Upper lobe of right lung (tissue), 1 donor: ENCODE results near the gene SLC12A9. TPM values are rescaled to one million over a fixed set of nuclear protein-coding genes. Genes with fewer than 3 reads are reported as not detected.

Source experiments
- ATAC-seq: fragments of 200-7000 bp; cut with Tn5 transposase; one replicate; pipeline ENCODE4 v1.9.1; 2020; ENCODE audit warnings: mild to moderate bottlenecking, moderate library complexity
- DNase-seq: peaks from one replicate; pipeline ENCODE4 v3.0.0-alpha.2; 2020
- H3K27ac ChIP-seq: fragments of 200-600 bp; one replicate; pipeline ENCODE4 v1.8.0; 2022
- H3K27me3 ChIP-seq: fragments of 200-600 bp; one replicate; pipeline ENCODE4 v1.8.0; 2022; ENCODE audit warnings: mild to moderate bottlenecking
- H3K36me3 ChIP-seq: fragments of 200-600 bp; one replicate; pipeline ENCODE4 v1.8.0; 2022
- H3K4me1 ChIP-seq: fragments of 200-600 bp; one replicate; pipeline ENCODE4 v1.8.0; 2022
- H3K4me3 ChIP-seq: fragments of 200-600 bp; one replicate; pipeline ENCODE4 v1.8.0; 2022; ENCODE audit warnings: mild to moderate bottlenecking
- H3K9me3 ChIP-seq: fragments of 200-600 bp; one replicate; pipeline ENCODE4 v1.8.0; 2022
- intact Hi-C: fragments of 100-400 bp; cut with DNase I; formaldehyde crosslinking; loops from one replicate; pipeline ENCODE4 v1.11.0; 2022
- total RNA-seq: library from RNA; stranded (reverse); fragmentation: NEBNext Ultra II Directional; extraction: Animal tissue kit (Norgen Biotek cat#: 25700); gene quantifications from one replicate; pipeline ENCODE4 v1.2.1, GENCODE V29; 2021
- TF ChIP-seq, protein P1 (sequence below): fragments of 200-600 bp; IDR thresholded peaks from one replicate; pipeline ENCODE4 v1.8.0; 2022; ENCODE audit warnings: antibody characterized with exemption
- donor health status: DM: no; HTN: yes; CAD: no; lungs with severe emphysema.

SLC12A9 gene
- total RNA-seq, 1 donor from 2014 or later: 39.2 TPM

DNA sequence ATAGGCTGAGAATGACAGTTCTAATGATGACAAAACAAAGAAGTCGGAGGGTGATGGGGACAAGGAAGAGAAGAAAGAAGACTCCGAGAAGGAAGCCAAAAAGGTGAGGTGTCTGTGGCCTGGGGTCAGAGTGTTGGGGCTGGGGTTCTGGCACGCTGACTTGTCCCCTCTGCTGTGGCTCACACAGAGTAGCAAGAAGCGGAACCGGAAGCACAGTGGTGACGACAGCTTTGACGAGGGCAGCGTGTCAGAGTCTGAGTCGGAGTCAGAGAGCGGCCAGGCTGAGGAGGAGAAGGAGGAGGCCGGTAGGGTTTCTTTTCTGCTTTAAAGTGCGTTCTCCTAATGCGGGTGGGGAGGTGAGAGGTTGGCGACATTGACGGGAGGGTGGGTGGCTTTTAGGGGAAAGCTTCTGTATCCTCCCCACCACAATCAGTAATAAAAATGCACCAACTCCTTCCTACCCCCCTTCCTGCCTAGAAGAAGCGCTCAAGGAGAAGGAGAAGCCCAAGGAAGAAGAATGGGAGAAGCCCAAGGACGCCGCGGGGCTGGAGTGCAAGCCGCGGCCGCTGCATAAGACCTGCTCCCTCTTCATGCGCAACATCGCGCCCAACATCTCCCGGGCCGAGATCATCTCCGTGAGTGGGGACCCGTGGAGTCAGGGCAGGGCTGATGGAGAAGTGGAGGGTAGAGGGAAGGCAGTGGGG is 32.4 kb downstream of the SLC12A9 start:
- Histone ChIP-seq H3K27me3 (no peaks in the 10 kb centered on the region), H3K27ac (no peak overlapping the region), H3K9me3 (no peaks in the 10 kb centered on the region), H3K36me3 (peaks cover 81% of the 10 kb centered on the region), H3K4me3 (no peak overlapping the region), H3K4me1 (peaks cover 18% of the 10 kb centered on the region)
- intact Hi-C loops: no loop called here
- TF ChIP-seq, protein P1, sequence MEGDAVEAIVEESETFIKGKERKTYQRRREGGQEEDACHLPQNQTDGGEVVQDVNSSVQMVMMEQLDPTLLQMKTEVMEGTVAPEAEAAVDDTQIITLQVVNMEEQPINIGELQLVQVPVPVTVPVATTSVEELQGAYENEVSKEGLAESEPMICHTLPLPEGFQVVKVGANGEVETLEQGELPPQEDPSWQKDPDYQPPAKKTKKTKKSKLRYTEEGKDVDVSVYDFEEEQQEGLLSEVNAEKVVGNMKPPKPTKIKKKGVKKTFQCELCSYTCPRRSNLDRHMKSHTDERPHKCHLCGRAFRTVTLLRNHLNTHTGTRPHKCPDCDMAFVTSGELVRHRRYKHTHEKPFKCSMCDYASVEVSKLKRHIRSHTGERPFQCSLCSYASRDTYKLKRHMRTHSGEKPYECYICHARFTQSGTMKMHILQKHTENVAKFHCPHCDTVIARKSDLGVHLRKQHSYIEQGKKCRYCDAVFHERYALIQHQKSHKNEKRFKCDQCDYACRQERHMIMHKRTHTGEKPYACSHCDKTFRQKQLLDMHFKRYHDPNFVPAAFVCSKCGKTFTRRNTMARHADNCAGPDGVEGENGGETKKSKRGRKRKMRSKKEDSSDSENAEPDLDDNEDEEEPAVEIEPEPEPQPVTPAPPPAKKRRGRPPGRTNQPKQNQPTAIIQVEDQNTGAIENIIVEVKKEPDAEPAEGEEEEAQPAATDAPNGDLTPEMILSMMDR: no peak
- no peak for ATAC-seq
- DNase-seq: no peak

GRCh38 chr7:100885440-100886141 is 33.1 kb downstream of the SLC12A9 start:
- no peak overlapping the region for H3K4me3 ChIP-seq
- no peak for ATAC-seq
- intact Hi-C loops: no loop called here
- H3K27me3 ChIP-seq: no peaks in the 10 kb centered on the region
- no peak for DNase-seq
- peaks cover 79% of the 10 kb centered on the region for H3K36me3 ChIP-seq
- no peaks in the 10 kb centered on the region for H3K9me3 ChIP-seq
- no peak overlapping the region for H3K27ac ChIP-seq
- H3K4me1 ChIP-seq: peaks cover 20% of the 10 kb centered on the region
- TF ChIP-seq, protein P1: no peak

DNA sequence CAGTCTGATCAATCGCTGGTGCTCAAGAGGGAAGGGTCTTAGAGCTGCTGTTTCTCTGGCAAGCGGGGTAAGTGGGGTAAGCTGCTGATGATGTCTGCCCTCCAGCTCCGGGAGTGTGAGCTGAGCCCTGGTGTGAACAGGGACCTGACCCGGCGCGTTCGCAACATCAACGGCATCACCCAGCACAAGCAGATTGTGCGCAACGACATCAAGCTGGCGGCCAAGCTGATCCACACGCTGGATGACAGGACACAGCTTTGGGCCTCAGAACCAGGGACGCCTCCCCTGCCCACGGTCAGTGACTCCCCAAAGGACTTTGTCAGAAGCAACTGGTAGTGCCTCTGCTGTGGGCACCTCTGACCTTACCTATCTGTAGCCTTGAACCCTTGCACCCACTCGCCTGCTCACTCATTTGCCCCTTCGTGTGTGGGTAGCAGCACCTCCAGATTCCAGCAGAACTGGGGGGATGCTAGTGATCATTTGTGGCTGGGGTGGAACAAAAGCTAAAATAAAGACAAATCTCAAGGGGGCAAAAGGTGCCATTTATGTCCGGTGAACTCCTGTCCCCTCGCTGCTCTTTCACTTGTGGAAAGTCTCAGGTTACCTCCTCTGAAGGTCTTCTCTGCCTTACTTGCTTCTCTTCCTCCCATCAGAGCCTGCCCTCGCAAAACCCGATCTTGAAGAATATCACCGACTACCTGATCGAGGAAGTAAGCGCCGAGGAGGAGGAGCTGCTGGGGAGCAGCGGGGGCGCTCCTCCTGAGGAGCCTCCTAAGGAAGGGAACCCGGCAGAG is 33.8 kb downstream of the SLC12A9 start:
- H3K36me3 ChIP-seq: peaks cover 73% of the 10 kb centered on the region

DNA sequence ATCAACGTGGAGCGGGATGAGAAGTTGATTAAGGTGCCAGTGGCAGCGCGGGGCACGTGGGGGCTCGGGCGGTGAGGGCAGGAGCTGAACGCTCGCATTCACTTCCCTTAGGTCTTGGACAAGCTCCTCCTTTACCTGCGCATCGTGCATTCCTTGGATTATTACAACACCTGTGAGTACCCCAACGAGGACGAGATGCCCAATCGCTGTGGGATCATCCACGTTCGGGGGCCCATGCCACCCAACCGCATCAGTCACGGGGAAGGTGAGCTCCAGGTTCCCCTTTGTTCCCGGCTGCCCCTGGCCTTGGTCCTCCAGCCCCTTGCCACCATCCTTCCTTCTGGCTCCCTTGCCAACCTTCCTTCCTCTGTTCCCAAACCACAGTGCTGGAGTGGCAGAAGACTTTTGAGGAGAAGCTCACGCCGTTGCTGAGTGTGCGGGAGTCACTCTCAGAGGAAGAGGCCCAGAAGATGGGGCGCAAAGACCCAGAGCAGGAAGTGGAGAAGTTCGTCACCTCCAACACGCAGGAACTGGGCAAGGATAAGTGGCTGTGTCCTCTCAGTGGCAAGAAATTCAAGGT is 34.5 kb downstream of the SLC12A9 start:
- ATAC-seq: no peak
- peaks cover 66% of the 10 kb centered on the region for H3K36me3 ChIP-seq
- no peak for DNase-seq
- no peak overlapping the region for H3K4me3 ChIP-seq
- H3K27ac ChIP-seq: peak overlapping the region; percentile 60
- H3K27me3 ChIP-seq: no peaks in the 10 kb centered on the region
- intact Hi-C loops: no loop called here
- TF ChIP-seq, protein P1: no peak
- H3K9me3 ChIP-seq: no peaks in the 10 kb centered on the region
- peaks cover 27% of the 10 kb centered on the region for H3K4me1 ChIP-seq

More for the DNA sequence above, 33.8 kb downstream of the SLC12A9 start:
- TF ChIP-seq, protein P1: no peak
- ATAC-seq (no peak), DNase-seq (no peak)
- Histone ChIP-seq H3K4me1 (peaks cover 27% of the 10 kb centered on the region), H3K27me3 (no peaks in the 10 kb centered on the region), H3K4me3 (no peak overlapping the region), H3K27ac (no peak overlapping the region), H3K9me3 (no peaks in the 10 kb centered on the region)
- intact Hi-C loops: no loop called here

- TF ChIP-seq, protein P1: no peak
- intact Hi-C loops: no loop called here
- Histone ChIP-seq H3K27ac (peak overlapping the region; percentile 60), H3K9me3 (no peaks in the 10 kb centered on the region), H3K4me3 (no peak overlapping the region), H3K27me3 (no peaks in the 10 kb centered on the region), H3K4me1 (peaks cover 27% of the 10 kb centered on the region), H3K36me3 (peaks cover 59% of the 10 kb centered on the region)
- ATAC-seq (no peak), DNase-seq (no peak)
Measured at GRCh38 chr7:100887516-100888290, 35.2 kb downstream of the SLC12A9 start.
